Measurements from ENCODE around the gene TNK1.

- TF ChIP-seq CTCF (IDR thresholded peaks at IDR 0.05; ENCODE audit: poor library complexity) (no peak), EZH2 (IDR thresholded peaks at IDR 0.05; ENCODE audit: borderline replicate concordance) (no peak), EZH2phosphoT487 (IDR thresholded peaks at IDR 0.05; ENCODE audit: low read depth, severe bottlenecking, unreplicated experiment) (no peak)
Observed at GRCh38 chr17:7403727-7403976, 22.8 kb downstream of the TNK1 start.
